OCI-LY7 (cell line): Measurements from ENCODE around the gene PLCZ1.

Experiments used
- CTCF ChIP-seq: fragments of 200-600 bp; sonication (generic); conservative IDR thresholded peaks from 2 replicates; pipeline ENCODE4 v1.5.1; 2014; ENCODE audit warnings: mild to moderate bottlenecking, antibody characterized with exemption, low read length, moderate library complexity, mixed read lengths
- EZH2phosphoT487 ChIP-seq: fragments of 200-600 bp; sonication (generic); IDR thresholded peaks from 2 replicates; pipeline ENCODE4 v1.6.1; 2018; ENCODE audit warnings: low read depth, borderline replicate concordance, mild to moderate bottlenecking, mixed run types, antibody characterized with exemption, low read length, moderate library complexity, mixed read lengths

DNA sequence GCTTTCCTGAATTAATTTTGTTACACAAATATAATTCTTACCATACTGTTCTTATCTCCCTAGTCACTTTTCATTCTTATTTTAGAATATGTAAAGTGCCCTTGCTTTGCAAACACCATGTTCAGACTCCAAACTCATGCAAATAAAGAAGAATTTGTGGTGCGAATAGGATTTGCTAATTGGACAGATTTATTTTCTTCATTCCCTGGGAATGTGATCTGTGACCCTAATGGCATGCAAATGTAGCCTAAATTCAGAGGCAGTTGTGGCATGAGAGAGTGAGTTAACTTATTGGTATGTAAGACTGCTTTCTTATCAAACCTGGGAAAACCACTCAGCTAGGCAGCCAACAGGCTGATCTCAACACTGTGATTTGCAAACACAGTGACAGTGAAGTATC is 10.1 kb upstream of the PLCZ1 start:
- TF ChIP-seq CTCF (no peak), EZH2phosphoT487 (no peak)
